ENCODE data around the gene NACC2. TPM values are rescaled to one million over a fixed set of nuclear protein-coding genes. Genes with fewer than 3 reads are reported as not detected.

Gene NACC2
- total and polyA plus RNA-seq, 9 of the 15 experiments (the other 6 are each of a cell fraction or from before 2014, with no cell fraction given), result 0.70 to 25.1 (median 5.6) TPM

GRCh38 chr9:136122425-136123383 is 27.6 kb upstream of the NACC2 start (continued):
- TF ChIP-seq ZBTB26 (CRISPR knock-in tag; IDR thresholded peaks at IDR 0.05) (no peak), ZNF764 (CRISPR knock-in tag; IDR thresholded peaks at IDR 0.05; ENCODE audit: low read depth) (no peak), JUND (IDR thresholded peaks at IDR 0.05; ENCODE audit: borderline replicate concordance, low read depth, low read length) (peak; percentile 40; the same call in 1 of the 2 replicates), JUND (tag; IDR thresholded peaks at IDR 0.05; ENCODE audit: borderline replicate concordance, low read depth, low read length) (no peak), MLLT1 (IDR thresholded peaks at IDR 0.05) (no peak), ZBTB43 (CRISPR knock-in tag; IDR thresholded peaks at IDR 0.05) (no peak), GABPB1 (CRISPR knock-in tag; IDR thresholded peaks at IDR 0.05) (peak; percentile 72; the same call in 1 of the 2 replicates), OTX1 (CRISPR knock-in tag; IDR thresholded peaks at IDR 0.05) (no peak), SMAD4 (CRISPR knock-in tag; conservative IDR thresholded peaks at IDR 0.05) (0 out of 2 replicates have a peak, but pooled peaks have one; percentile 41), TAF7 (tag; IDR thresholded peaks at IDR 0.05) (no peak), TCF7 (IDR thresholded peaks at IDR 0.05; ENCODE audit: borderline replicate concordance) (peak; percentile 44; the same call in 1 of the 2 replicates), ZBTB11 (CRISPR knock-in tag; IDR thresholded peaks at IDR 0.05) (no peak), DDX20 (tag; IDR thresholded peaks at IDR 0.05; ENCODE audit: low read depth) (no peak), ZNF766 (CRISPR knock-in tag; conservative IDR thresholded peaks at IDR 0.05) (no peak), HDGF (IDR thresholded peaks at IDR 0.05) (peak; percentile 80; the same call in 1 of the 2 replicates), TCFL5 (CRISPR knock-in tag; conservative IDR thresholded peaks at IDR 0.05) (no peak), GTF2F1 (IDR thresholded peaks at IDR 0.05; ENCODE audit: low read depth, low read length) (no peak), HDAC3 (IDR thresholded peaks at IDR 0.05; ENCODE audit: borderline replicate concordance, partially characterized antibody) (no peak), ETV1 (tag; conservative IDR thresholded peaks at IDR 0.05; ENCODE audit: low read depth) (no peak)

Data from K562 (cell line).